Osteoblast (primary cell): Measurements from ENCODE around the gene NOC4L. TPM values are rescaled to one million over a fixed set of nuclear protein-coding genes. Genes with fewer than 3 reads are reported as not detected.

Experiments used
- DNase-seq: peaks from one replicate; pipeline ENCODE4 v3.0.0; 2011; ENCODE audit warnings: low spot score, mixed read lengths; ENCODE audit not compliant: insufficient read length; ENCODE audit errors: missing footprints
- H2AFZ ChIP-seq: 2 replicates; pipeline ENCODE4 v1.6.0; 2011; ENCODE audit warnings: mild to moderate bottlenecking, low read length
- H3K27ac ChIP-seq: 2 replicates; pipeline ENCODE4 v1.5.1; 2011; ENCODE audit warnings: mild to moderate bottlenecking, low read depth, low read length, moderate library complexity
- H3K27me3 ChIP-seq: 2 replicates; pipeline ENCODE4 v1.6.0; 2012; ENCODE audit warnings: mild to moderate bottlenecking, control low read depth, inconsistent platforms, low read length, moderate library complexity; ENCODE audit not compliant: insufficient read depth
- H3K36me3 ChIP-seq: 2 replicates; pipeline ENCODE4 v1.5.1; 2011; ENCODE audit warnings: mild to moderate bottlenecking, low read length, control low read depth, moderate library complexity; ENCODE audit not compliant: insufficient read depth
- H3K4me1 ChIP-seq: 2 replicates; pipeline ENCODE4 v1.5.1; 2011; ENCODE audit warnings: mild to moderate bottlenecking, low read length, control low read depth, moderate library complexity; ENCODE audit not compliant: insufficient read depth
- H3K4me2 ChIP-seq: 2 replicates; pipeline ENCODE4 v1.6.0; 2011; ENCODE audit warnings: mild to moderate bottlenecking, low read length; ENCODE audit not compliant: insufficient read depth
- H3K4me3 ChIP-seq: fragments of 200-600 bp; sonication (generic); 3 replicates; pipeline ENCODE4 v1.5.1; 2012; ENCODE audit warnings: mild to moderate bottlenecking, low read length, inconsistent platforms; ENCODE audit not compliant: insufficient read depth
- H3K79me2 ChIP-seq: 2 replicates; pipeline ENCODE4 v1.6.0; 2012; ENCODE audit warnings: mild to moderate bottlenecking, low read length, control low read depth, inconsistent platforms; ENCODE audit not compliant: insufficient read depth
- H3K9me3 ChIP-seq: 2 replicates; pipeline ENCODE4 v1.5.1; 2011; ENCODE audit warnings: low read depth, low read length, control low read depth
- H4K20me1 ChIP-seq: 2 replicates; pipeline ENCODE4 v1.6.0; 2012; ENCODE audit warnings: mild to moderate bottlenecking, low read length, control low read depth; ENCODE audit not compliant: insufficient read depth
- CTCF ChIP-seq: IDR thresholded peaks from 2 replicates; pipeline ENCODE4 v1.5.1; 2011; ENCODE audit warnings: mild to moderate bottlenecking, low read depth, low read length, moderate library complexity; ENCODE audit errors: extremely low read depth
- total RNA-seq: library from RNA; depleted of rRNA; stranded (reverse); fragments of >200 nt; gene quantifications from 2 replicates; pipeline ENCODE4 v1.2.3, GENCODE V29; 2012

Gene NOC4L
- total RNA-seq, 1 donor: 11.2 TPM

- Histone ChIP-seq H2AFZ (no peak overlapping the region), H3K9me3 (no peaks in the 10 kb centered on the region), H3K4me1 (no peaks in the 10 kb centered on the region), H3K4me2 (no peak overlapping the region), H3K4me3 (no peak overlapping the region), H3K36me3 (peaks cover 73% of the 10 kb centered on the region), H3K27me3 (no peaks in the 10 kb centered on the region), H3K27ac (no peak overlapping the region), H4K20me1 (no peaks in the 10 kb centered on the region), H3K79me2 (no peaks in the 10 kb centered on the region)
- DNase-seq: no peak
- TF ChIP-seq CTCF: no peak
Observed at GRCh38 chr12:132116709-132117557, 27.3 kb upstream of the NOC4L start.

GRCh38 chr12:132117558-132117875 is 26.7 kb upstream of the NOC4L start:
- no peaks in the 10 kb centered on the region for H3K79me2 ChIP-seq
- TF ChIP-seq CTCF: no peak
- H3K36me3 ChIP-seq: peaks cover 75% of the 10 kb centered on the region
- no peak overlapping the region for H3K27ac ChIP-seq
- no peaks in the 10 kb centered on the region for H4K20me1 ChIP-seq
- H3K4me3 ChIP-seq: no peak overlapping the region
- no peaks in the 10 kb centered on the region for H3K27me3 ChIP-seq
- peak; percentile 73 for DNase-seq
- no peaks in the 10 kb centered on the region for H3K9me3 ChIP-seq
- no peak overlapping the region for H3K4me2 ChIP-seq
- no peak overlapping the region for H2AFZ ChIP-seq
- H3K4me1 ChIP-seq: no peaks in the 10 kb centered on the region

- no peak overlapping the region for H3K4me2 ChIP-seq
- DNase-seq: no peak
- H3K27me3 ChIP-seq: no peaks in the 10 kb centered on the region
- no peak overlapping the region for H2AFZ ChIP-seq
- peaks cover 66% of the 10 kb centered on the region for H3K36me3 ChIP-seq
- no peak overlapping the region for H3K27ac ChIP-seq
- H3K4me3 ChIP-seq: no peak overlapping the region
- no peaks in the 10 kb centered on the region for H3K79me2 ChIP-seq
- no peaks in the 10 kb centered on the region for H4K20me1 ChIP-seq
- no peak for TF ChIP-seq CTCF
- H3K9me3 ChIP-seq: no peaks in the 10 kb centered on the region
- H3K4me1 ChIP-seq: no peaks in the 10 kb centered on the region
Observed at GRCh38 chr12:132118876-132119275, 25.4 kb upstream of the NOC4L start.

GRCh38 chr12:132121283-132121682 is 23.0 kb upstream of the NOC4L start:
- H3K36me3 ChIP-seq: peaks cover 63% of the 10 kb centered on the region
- TF ChIP-seq CTCF: no peak
- H3K4me1 ChIP-seq: no peaks in the 10 kb centered on the region
- no peak overlapping the region for H2AFZ ChIP-seq
- no peaks in the 10 kb centered on the region for H3K79me2 ChIP-seq
- no peak overlapping the region for H3K4me2 ChIP-seq
- H4K20me1 ChIP-seq: no peaks in the 10 kb centered on the region
- DNase-seq: no peak
- no peaks in the 10 kb centered on the region for H3K27me3 ChIP-seq
- no peak overlapping the region for H3K4me3 ChIP-seq
- no peaks in the 10 kb centered on the region for H3K9me3 ChIP-seq
- no peak overlapping the region for H3K27ac ChIP-seq
